LNCAP (cell line): ENCODE data around the gene NEK6.

ENCODE experiments used
- TF ChIP-seq, protein P1 (sequence below): fragments of 450-650 bp; IDR thresholded peaks from 2 replicates; pipeline ENCODE4 v1.5.1; 2017; ENCODE audit warnings: mild to moderate bottlenecking

NEK6 gene

DNA sequence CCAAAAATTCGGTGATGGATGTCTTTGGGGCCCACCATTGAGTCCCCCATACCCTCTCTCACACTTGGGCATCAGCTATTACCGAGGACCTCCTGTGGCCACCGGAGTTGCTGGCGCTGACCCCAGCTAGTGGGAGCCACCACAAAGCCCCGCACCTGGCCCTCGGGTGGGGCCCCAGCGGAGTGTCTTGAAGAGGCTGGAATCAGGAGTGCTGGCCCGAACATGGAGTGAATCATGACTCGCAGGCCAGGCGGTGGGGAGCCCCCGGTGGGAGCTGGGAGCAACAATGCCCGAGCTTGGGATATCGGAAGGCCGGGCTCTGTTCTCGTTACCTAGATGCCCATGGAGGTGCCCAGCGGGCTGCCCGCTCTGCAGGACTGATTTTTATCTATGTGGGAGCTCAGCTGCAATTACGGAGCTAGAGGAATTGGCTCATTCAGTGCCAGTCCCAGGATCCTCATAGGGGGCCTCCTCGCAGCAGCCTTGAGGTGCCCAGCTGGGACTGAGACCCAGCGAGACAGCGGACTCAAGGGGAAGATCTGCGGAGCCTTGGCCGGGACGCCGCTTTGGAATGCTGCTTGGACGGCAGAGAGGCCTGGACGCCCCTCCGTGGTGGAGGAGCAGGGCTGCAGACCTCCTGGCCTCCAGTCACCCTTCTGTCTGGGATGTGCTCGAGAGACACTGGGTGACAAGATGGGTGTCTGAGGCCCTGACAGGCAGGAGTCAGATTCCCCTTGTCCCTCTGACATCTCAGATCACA is 86.7 kb downstream of the NEK6 start:
- TF ChIP-seq, protein P1, sequence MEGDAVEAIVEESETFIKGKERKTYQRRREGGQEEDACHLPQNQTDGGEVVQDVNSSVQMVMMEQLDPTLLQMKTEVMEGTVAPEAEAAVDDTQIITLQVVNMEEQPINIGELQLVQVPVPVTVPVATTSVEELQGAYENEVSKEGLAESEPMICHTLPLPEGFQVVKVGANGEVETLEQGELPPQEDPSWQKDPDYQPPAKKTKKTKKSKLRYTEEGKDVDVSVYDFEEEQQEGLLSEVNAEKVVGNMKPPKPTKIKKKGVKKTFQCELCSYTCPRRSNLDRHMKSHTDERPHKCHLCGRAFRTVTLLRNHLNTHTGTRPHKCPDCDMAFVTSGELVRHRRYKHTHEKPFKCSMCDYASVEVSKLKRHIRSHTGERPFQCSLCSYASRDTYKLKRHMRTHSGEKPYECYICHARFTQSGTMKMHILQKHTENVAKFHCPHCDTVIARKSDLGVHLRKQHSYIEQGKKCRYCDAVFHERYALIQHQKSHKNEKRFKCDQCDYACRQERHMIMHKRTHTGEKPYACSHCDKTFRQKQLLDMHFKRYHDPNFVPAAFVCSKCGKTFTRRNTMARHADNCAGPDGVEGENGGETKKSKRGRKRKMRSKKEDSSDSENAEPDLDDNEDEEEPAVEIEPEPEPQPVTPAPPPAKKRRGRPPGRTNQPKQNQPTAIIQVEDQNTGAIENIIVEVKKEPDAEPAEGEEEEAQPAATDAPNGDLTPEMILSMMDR = no peak

- TF ChIP-seq, protein P1 = no peak
Observed at GRCh38 chr9:124345063-124345462, 87.3 kb downstream of the NEK6 start.

DNA sequence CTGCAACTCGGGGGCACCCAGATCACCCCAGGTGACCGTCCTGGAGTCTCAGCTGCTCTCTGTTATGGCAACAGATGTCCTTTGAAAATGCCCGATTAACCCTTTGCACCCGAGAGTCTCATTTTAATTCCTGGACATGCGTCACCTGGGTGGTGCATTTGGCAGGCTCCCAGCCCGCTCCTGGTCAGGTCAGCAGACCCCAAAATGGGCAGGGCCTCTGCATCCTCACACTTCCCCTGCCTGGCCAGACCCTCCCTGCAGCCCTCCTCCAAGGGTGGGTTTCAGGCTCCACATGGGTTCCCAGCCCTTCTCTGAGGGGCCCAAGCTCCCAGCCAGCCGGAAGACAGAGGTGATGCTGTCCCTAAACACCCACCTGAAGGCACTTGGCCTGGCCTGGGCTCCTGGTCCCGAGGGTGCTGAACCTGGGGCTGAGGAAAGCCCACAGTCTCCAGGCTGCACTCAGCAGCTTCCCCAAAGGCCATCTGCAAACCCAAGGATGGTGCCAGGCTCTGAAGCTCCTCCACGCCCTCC is 88.1 kb downstream of the NEK6 start:
- TF ChIP-seq, protein P1 = no peak

DNA sequence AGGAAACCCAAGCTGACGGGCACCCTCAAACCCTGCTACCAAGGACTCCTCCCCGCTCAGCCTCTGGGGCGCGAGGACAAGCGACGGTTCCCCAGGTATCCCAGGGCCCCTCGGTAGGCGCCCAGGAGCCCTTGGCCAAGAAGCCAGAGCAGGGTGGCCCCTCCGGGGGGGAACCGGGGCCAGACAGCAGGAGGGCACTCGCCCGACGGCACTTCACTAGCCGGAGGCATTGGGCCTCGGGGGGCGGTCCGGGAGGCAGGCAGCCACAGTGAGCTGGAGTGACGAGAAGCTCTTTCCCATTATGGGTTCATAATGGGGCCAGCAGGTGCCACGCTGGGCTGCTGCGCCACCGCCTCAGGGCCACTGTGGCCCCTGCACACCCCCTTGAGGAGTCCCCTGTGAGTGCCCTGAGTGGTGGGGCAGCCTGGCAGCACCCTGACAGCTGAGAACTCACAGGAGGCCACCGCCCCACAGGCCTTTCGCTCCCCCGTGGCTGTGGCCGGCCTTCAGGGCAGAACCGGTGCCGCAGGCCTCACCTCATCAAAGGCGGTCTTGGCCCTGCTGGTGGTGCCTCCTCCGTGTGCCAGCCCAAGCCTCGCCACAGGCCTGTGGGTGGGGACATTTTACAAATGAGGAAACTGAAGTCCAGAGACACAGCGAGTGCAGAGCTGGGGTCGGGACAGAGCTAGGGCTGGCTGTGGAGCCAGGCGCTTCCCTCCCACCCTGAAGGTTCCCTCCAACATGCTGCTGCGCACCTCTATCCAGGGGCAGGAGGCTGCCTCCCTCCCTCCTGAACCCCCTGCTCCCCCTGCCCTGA is 88.8 kb downstream of the NEK6 start:
- TF ChIP-seq, protein P1 = no peak

GRCh38 chr9:124347206-124347967 is 89.6 kb downstream of the NEK6 start:
- TF ChIP-seq, protein P1 = no peak

- TF ChIP-seq, protein P1 = no peak
Observed at GRCh38 chr9:124347968-124348358, 90.2 kb downstream of the NEK6 start.

DNA sequence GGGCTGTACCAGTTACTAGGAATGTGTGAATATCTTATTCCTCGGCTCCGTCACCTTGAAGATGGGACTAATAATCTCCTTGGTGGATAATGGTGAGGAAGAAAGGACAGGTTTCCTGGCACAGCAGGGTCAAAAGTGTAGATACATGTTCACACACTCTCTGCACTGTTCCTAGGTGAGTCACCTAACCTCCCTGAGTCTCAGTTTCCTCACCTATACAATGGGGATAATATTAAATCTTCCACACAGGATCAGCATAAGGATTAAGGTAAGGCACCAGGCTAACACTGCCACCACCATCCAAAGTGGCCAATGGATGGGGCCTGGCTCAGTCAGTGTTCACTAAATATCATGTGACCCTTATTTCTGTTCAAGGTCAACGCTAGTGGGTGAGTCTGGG is 90.6 kb downstream of the NEK6 start:
- TF ChIP-seq, protein P1 = no peak
